ENCODE data around the gene SPTLC1.

SPTLC1 gene

DNA sequence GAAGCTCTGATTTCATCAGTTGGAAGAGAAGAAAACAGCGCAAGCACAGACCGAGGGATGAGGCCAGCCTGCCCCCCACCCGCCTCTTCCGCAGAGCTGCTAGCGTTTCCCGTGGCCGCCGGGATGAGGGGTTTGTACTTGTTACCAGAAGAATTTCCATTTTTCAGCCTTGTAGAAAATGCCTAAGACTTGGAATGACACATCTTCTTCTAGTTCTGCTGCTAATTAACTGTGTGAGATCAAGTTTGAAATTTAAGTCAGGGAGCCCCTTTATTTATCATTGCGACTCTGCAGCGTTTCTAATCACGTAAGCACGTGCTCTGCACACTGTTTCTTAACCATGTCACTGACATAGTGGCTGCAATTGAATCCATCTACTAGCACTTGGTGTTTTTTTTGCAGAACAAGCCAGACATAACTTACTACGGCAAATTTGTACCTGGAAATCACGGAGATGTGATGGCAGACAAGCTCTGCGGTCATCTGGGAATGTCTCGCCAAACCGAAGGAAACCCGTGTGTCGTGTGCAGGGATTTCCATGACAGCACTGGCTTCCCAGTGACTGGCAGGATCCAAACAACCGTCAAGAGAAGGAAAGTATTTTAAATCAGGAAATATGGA, 123.4 kb downstream of the SPTLC1 start:
- CTCF ChIA-PET, result no interaction called here
- no peak for TF ChIP-seq FOXK2 (IDR thresholded peaks at IDR 0.05)
- no peak for TF ChIP-seq PKNOX1 (IDR thresholded peaks at IDR 0.05)
- no peak for TF ChIP-seq CTBP1 (IDR thresholded peaks at IDR 0.05; ENCODE audit: borderline replicate concordance)
- TF ChIP-seq BHLHE40 (IDR thresholded peaks at IDR 0.05; ENCODE audit: borderline replicate concordance), result no peak
- TF ChIP-seq ZNF384 (IDR thresholded peaks at IDR 0.05), result no peak
- no peak for TF ChIP-seq FOXM1 (IDR thresholded peaks at IDR 0.05; ENCODE audit: borderline replicate concordance)
- TF ChIP-seq ARNT (IDR thresholded peaks at IDR 0.05), result no peak
- TF ChIP-seq FOXA1 (IDR thresholded peaks at IDR 0.05), result no peak
- no peak for TF ChIP-seq LEF1 (IDR thresholded peaks at IDR 0.05; ENCODE audit: borderline replicate concordance)
- TF ChIP-seq SP1 (IDR thresholded peaks at IDR 0.05), result no peak
- no peak for TF ChIP-seq HDGF (IDR thresholded peaks at IDR 0.05; ENCODE audit: borderline replicate concordance)
- TF ChIP-seq TARDBP (IDR thresholded peaks at IDR 0.05), result no peak
- TF ChIP-seq NFRKB (IDR thresholded peaks at IDR 0.05), result no peak
- TF ChIP-seq SUZ12 (IDR thresholded peaks at IDR 0.05), result no peak
- TF ChIP-seq ELF4 (IDR thresholded peaks at IDR 0.05), result no peak
- no peak for TF ChIP-seq L3MBTL2 (conservative IDR thresholded peaks at IDR 0.05)
- POLR2A ChIA-PET, result no interaction called here
- no peak for DNase-seq (ENCODE audit: extremely low spot score)

GRCh38 chr9:91986248-91986647, 129.0 kb downstream of the SPTLC1 start:
- TF ChIP-seq ELF4 (IDR thresholded peaks at IDR 0.05), result no peak
- no peak for TF ChIP-seq ARNT (IDR thresholded peaks at IDR 0.05)
- TF ChIP-seq HDGF (IDR thresholded peaks at IDR 0.05; ENCODE audit: borderline replicate concordance), result no peak
- TF ChIP-seq ZNF384 (IDR thresholded peaks at IDR 0.05), result no peak
- TF ChIP-seq SP1 (IDR thresholded peaks at IDR 0.05), result no peak
- POLR2A ChIA-PET, result no interaction called here
- DNase-seq (ENCODE audit: extremely low spot score), result no peak
- CTCF ChIA-PET, result interaction anchor here (0.6 kb wide), 1 partner anchor 8 kb away, joined by 3 read pairs; no protein-coding TSS in a partner anchor

DNA sequence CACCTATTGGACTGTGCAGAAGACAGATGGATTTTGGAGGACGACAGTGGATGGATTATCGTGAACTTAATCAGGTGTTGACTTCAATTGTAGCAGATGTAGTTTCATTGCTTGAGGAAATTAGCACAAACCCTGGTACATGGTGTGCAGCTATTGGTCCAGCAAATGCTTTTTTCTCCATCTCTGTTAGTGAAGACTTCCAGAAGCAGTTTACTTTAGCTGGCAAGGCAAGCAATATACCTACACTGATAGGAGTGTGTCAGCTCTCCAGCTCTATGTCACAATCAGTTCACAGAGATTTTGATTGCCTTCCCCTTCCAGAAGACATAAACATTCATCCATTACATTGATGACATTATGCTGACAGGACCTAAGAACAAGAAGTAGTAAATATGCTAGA, 129.5 kb downstream of the SPTLC1 start:
- TF ChIP-seq L3MBTL2 (conservative IDR thresholded peaks at IDR 0.05) (no peak), SUZ12 (IDR thresholded peaks at IDR 0.05) (no peak), ARNT (IDR thresholded peaks at IDR 0.05) (no peak), TARDBP (IDR thresholded peaks at IDR 0.05) (no peak), NFRKB (IDR thresholded peaks at IDR 0.05) (no peak), FOXK2 (IDR thresholded peaks at IDR 0.05) (no peak), ZNF384 (IDR thresholded peaks at IDR 0.05) (no peak), FOXA1 (IDR thresholded peaks at IDR 0.05) (no peak)
- no peak for DNase-seq (ENCODE audit: extremely low spot score)
- POLR2A ChIA-PET, result no interaction called here
- CTCF ChIA-PET, result no interaction called here
